C4-2B (cell line): Measurements from ENCODE around the gene SPRYD7.

Source experiments
- H3K27ac ChIP-seq: fragments of 450-650 bp; 2 replicates; pipeline ENCODE4 v1.5.1; 2017
- ZFX ChIP-seq: fragments of 450-650 bp; IDR thresholded peaks from 2 replicates; pipeline ENCODE4 v1.6.1; 2017
- TF ChIP-seq, protein P1 (sequence below): fragments of 450-650 bp; conservative IDR thresholded peaks from 2 replicates; pipeline ENCODE4 v1.5.1; 2017; ENCODE audit warnings: mild to moderate bottlenecking

SPRYD7 gene, protein sequence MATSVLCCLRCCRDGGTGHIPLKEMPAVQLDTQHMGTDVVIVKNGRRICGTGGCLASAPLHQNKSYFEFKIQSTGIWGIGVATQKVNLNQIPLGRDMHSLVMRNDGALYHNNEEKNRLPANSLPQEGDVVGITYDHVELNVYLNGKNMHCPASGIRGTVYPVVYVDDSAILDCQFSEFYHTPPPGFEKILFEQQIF

DNA sequence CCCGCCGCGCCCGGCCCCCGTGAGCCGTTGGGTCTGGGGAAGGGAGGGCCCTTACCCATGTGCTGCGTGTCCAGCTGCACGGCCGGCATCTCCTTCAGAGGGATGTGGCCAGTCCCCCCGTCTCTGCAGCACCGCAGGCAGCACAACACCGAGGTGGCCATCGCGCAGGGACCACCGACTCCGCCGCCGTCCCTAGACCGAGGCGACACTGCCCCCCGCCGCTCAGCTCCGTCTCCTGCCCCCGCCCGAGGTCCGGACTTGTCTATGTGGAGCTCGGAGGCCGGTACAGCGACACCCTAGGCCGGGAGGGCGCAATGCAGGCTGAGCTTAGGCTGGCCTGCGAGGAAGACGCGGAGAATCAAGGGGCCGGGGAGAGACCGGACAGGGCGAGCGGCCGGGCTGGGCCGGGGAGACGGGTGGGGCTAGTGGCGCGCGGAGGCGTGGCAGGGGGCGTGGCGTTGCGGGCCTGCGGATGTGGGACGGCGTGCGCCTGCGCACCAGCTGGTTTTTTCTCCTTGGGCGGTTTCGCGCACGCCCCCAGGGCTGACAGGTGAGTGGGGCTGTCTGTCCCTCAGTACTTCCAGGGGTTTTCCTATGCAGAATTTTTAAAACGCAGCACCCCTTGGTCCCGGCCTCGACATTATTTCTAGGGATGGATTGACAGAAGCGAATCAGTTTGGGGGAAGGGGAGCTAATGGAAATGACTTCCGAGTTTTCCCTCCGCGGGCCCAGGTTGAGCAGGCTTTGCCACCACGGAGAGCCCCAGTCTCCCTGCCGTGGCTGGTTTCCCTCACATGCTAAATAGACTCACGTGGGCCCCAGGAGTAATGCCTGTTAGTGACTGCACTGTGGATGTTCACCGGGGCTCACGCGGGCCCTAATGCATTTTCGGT lies at the start of gene SPRYD7:
Gene SPRYD7 (minus strand): TSS at position 266 of the 893 bp plus-strand sequence. CDS start 105 bp downstream, at position 161.
- peak; percentile 55 for TF ChIP-seq ZFX
- TF ChIP-seq, protein P1, sequence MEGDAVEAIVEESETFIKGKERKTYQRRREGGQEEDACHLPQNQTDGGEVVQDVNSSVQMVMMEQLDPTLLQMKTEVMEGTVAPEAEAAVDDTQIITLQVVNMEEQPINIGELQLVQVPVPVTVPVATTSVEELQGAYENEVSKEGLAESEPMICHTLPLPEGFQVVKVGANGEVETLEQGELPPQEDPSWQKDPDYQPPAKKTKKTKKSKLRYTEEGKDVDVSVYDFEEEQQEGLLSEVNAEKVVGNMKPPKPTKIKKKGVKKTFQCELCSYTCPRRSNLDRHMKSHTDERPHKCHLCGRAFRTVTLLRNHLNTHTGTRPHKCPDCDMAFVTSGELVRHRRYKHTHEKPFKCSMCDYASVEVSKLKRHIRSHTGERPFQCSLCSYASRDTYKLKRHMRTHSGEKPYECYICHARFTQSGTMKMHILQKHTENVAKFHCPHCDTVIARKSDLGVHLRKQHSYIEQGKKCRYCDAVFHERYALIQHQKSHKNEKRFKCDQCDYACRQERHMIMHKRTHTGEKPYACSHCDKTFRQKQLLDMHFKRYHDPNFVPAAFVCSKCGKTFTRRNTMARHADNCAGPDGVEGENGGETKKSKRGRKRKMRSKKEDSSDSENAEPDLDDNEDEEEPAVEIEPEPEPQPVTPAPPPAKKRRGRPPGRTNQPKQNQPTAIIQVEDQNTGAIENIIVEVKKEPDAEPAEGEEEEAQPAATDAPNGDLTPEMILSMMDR = peak; percentile 95
- H3K27ac ChIP-seq = peak within 1 kb of the TSS; percentile 96

DNA sequence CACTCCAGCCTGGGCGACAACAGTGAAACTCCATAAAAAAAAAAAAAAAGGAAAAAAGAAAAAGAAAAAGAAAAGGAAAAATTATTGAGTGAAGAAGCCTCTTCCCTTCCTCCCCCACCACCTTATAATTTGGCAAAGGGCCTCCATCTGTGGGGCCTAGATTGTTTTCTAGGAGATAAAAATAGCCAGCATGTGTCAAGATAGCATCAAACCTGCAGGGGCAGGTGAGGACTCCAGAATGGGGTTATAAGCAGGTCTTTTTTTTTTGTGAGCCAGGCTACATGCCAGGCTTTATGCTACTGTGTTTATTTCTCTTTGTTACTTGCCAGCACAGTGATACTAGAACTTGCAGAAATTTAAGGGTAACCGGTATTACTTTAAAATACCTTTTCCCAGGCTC lies 49.0 kb upstream of the SPRYD7 start:
- TF ChIP-seq, protein P1 = no peak
- TF ChIP-seq ZFX = no peak
- peak overlapping the region; percentile 81 for H3K27ac ChIP-seq

DNA sequence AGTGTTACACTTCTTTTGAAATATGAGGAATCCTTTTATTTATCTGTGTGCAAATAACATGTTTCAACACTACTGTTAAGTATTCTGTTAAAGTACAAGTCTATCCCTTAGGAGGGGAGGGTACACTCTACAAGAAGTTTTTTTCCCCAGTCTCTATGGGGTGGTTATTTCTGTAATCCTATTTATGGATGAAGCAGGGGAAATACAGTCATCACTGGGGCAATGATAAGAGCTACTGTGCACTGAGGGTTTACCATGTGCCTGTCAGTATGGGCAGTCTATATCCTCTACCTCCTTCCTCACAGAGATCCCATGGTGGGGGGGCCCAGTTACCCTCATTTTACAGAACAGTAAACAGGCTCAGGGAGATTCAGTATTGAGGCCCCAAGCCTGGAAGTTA lies 44.1 kb upstream of the SPRYD7 start:
- TF ChIP-seq ZFX = no peak
- TF ChIP-seq, protein P1 = no peak
- H3K27ac ChIP-seq = no peak overlapping the region

DNA sequence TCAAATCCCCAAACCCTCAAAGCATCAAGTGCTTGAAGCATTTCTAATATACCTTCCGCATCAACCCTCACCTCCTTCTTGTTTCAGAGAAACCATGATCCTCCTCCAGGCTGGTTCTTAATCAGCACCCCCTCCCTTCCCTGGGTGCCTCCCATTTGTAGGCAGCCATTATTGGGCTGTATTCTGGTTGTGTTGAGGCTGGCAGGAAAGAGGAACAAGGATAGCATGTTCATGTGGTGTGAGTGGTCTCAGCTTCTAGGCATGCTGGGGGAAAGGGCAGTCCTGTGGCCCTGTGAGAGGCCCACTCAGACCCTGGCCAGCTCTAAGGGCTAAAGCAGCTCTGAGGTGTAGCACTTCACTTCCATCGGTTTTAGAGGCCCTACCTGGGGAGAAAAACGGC lies 41.9 kb upstream of the SPRYD7 start:
- no peak for TF ChIP-seq ZFX
- TF ChIP-seq, protein P1 = no peak

DNA sequence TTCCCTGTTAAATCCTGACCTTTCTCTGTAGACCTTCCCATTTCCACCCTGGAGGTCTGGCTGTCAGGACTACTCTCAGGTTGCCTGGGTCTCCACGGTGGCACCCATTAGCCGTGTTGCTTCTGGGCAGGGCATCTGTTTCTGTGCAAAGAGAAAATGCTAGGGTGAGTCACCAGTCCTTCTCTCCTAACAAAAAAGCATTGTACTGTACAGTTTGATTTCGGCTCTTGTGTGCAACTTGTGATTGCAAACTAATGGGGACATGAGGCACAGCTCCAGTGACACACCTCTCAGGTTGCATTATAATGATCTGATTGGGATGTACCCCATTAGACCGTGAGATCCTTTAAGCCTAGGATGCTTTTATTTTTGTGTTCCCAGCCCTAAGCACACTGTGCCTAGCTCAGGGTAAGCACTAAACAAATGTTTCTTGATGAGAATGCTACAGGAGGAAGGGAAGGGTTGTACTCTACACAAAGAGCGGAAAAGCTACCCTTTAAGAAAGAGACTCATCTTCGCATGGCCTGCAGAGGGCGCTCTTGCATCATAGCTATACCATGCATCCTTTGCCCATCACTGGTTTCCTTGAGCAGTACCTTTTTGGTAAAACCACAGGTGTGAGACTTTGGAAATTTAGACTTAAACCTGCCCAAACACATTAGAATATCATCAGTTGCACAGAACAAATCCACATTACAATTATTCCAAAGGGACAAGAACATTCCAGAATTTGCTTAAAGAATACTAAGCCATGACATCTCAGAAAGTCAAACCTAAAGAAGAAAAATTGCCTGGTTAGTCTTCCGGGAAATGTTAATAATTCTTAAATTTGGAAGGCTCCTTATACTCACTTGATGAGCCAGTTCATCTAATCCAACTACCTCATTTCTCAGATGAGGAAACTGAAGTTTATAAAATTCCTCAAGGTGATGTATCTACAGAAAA lies 40.4 kb upstream of the SPRYD7 start:
- no peak for TF ChIP-seq ZFX
- TF ChIP-seq, protein P1 = peak; percentile 90
- H3K27ac ChIP-seq = no peak overlapping the region

More for the DNA sequence above, 41.9 kb upstream of the SPRYD7 start:
- H3K27ac ChIP-seq = no peak overlapping the region

DNA sequence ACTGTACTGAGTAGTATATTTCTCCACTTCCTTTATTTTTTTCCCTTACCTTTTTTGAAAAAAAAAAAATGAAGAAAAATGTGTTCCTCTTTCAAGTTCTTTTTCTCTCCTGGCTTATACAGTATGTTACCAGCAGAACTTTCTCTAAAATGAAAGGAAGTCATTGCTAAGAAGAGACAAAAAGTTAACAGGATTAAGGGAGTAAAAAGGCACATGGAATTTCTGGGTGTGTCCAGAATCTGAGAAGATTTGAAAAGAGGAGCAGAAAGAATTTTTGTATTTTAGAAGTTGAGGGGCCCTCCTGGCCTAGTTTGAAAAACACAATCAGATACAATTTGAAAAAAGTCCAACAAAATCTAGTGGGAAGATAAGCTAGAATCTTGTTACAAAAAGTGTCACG lies 39.7 kb upstream of the SPRYD7 start:
- no peak overlapping the region for H3K27ac ChIP-seq
- TF ChIP-seq, protein P1 = no peak
- no peak for TF ChIP-seq ZFX
